ENCODE data around the gene SPATA13.

GRCh38 chr13:24182703-24183081, 22.2 kb downstream of the SPATA13 start:
- TF ChIP-seq CTCF (IDR thresholded peaks at IDR 0.05; ENCODE audit: borderline replicate concordance, extremely low read depth, low read length, poor library complexity, severe bottlenecking): no peak
- TF ChIP-seq EZH2 (IDR thresholded peaks at IDR 0.05; ENCODE audit: borderline replicate concordance, low read depth, low read length, severe bottlenecking): no peak

All from DND-41 (cell line).